IPS DF 4.7 (cell line): Measurements from ENCODE around the gene SORT1.
"Not testable (repeated sequence)": the region's sequence is repeated elsewhere in the genome, so short reads cannot be mapped to it uniquely, and the experiment has no call there.

Experiments used
- DNase-seq: peaks from one replicate; pipeline ENCODE4 v3.0.0-alpha.2; 2013; ENCODE audit warnings: low spot score; ENCODE audit errors: extremely low read depth

The SORT1 gene

GRCh38 chr1:109397581-109398342 lies at the start of gene SORT1:
SORT1 (minus strand) TSS chr1:109397918; CDS start chr1:109397892, 26 bp downstream.
- peak; percentile 91 for DNase-seq

DNA sequence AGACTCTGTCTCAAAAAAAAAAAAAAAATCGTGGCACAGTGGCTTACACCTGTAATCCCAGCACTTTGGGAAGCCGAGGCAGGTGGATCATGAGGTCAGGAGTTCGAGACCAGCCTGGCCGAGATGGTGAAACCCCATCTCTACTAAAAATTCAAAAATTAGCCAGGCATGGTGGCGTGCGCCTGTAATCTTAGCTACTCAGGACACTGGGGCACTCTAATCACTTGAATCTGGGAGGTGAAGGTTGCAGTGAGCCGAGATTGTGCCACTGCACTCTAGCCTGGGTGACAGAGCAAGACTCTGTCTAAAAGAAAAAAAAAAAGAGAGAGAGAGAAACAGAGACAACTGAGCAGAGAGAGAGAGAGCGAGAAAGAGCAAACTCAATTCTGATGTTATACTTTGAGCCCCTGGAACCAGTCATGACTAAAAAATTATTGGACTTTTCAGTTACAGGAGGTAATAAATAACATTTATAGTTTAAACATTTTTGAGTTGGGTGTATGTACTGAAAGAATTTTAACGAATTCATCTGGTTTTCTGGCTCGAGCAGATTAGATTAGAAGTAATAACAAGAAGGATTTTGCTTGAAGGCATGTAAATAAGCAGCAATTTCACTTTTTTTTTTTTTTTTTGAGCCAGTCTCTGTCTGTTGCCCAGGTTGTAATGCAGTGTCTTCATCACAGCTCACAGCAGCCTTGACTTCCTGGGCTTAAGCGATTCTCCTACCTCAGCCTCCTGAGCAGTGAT lies 48.4 kb upstream of the SORT1 start:
- not testable (repeated sequence) for DNase-seq

DNA sequence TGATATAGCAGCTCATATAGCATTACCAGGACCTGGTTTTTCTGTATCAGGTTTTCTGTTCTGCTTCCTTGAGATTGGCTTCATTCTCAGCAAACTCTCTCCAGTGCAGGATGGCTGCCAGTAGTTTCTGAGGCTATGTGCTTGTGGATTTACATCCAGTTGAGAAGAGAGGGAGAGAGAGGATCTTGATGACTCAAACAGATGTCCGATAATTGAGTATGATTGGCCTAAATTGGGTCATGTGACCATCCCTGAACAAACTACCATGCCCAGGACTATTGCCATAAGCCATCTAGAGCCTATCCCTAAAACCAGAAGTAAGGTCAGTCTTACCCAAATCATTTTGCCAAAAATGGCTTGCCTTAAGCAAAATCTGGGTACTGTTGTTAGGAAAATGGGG lies 46.6 kb upstream of the SORT1 start:
- no peak for DNase-seq

DNA sequence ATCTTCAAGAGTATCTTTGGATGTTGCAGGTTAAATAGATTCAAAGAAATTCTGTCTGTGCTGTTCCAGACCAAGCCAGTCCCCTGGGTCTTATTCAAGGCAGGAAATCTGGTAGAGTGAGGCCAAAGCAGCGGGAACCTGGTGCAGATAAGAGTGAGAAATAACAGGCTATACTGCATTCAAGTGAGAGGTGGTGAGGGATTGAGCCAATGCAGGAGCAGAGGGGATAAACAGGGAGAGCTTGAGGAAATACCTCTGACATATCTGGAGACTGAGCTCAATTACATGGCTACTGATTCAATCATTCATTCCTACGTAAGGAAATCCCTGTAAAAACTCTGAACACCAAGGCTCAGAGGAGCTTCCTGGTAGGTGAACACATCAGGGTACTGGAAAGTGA lies 45.8 kb upstream of the SORT1 start:
- no peak for DNase-seq

DNA sequence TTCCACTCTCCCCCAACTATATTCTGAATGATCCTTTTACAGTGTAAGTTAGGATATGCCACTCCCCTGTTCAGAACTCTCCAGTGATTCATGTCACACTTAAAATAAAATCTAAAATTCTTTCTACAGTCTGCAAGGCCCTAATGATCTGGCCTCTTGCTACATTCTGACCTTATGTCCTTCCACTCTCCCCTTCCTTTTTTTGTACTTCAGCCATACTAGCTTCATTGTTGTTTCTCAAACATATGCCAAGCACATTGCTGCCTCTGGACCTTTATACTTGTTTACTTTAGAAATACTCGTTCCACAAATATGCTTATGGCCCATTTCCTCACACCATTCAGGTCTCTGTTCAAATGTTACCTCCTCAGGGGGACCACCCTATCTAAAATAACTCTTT lies 43.4 kb upstream of the SORT1 start:
- no peak for DNase-seq

DNA sequence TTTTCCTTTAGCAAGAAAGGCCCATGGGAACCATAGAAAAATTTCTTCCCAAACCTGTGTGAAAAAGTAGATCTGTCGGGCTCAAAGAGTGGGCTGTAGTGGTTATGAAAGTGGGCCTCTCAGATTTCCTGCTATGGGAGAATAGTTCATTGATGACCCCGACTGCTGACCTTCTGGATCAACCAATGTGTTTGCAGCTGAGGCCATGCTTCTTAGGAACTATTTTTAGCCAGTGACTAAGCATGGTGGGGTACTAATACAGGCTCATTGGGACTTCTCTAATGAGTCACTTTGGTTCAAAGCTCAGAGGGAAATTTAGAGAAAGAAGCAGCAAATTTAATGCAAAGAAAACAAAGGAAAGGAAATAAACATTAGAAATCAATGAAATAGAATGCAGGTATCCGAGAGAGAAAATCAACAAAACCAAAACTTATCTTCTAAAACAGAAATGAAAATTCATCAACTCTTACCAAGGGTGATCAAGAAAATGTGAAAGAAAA lies 41.1 kb upstream of the SORT1 start:
- no peak for DNase-seq

DNA sequence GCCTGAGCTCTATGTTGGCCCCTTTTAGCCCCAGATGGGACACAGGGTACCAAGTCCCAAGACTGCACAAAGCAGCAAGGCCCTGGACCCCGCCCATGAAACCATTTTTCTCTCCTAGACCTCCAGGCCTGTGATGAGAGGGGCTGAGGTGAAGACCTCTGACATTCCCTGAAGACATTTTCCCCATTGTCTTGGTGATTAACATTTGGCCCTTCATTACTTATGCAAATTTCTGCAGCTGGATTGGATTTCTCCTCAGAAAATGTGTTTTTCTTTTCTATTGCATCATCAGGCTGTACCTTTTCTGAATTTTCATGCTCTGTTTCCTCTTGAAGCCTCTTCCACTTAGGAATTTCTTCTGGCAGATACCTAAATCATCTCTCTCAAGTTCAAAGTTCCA lies 36.8 kb upstream of the SORT1 start:
- DNase-seq = no peak

DNA sequence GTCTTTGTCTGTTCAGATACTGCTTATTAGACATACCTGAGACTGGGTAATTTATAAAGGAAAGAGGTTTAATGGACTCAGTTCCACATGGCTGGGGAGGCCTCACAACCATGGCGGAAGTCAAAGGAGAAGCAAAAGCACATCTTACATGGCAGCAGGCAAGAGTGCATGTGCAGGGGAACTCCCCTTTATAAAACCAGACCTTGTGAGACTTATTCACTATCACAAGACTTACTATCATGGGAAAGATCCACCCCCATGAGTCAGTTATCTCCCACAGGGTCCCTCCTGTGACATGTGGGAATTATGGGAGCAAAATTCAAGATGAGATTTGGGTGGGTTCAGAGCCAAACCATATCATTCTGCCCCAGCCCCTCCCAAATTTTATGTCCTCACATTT lies 35.6 kb upstream of the SORT1 start:
- no peak for DNase-seq

- no peak for DNase-seq
Observed at GRCh38 chr1:109432336-109432735, 34.6 kb upstream of the SORT1 start.

- DNase-seq = no peak
Observed at GRCh38 chr1:109427171-109427467, 29.4 kb upstream of the SORT1 start.

DNA sequence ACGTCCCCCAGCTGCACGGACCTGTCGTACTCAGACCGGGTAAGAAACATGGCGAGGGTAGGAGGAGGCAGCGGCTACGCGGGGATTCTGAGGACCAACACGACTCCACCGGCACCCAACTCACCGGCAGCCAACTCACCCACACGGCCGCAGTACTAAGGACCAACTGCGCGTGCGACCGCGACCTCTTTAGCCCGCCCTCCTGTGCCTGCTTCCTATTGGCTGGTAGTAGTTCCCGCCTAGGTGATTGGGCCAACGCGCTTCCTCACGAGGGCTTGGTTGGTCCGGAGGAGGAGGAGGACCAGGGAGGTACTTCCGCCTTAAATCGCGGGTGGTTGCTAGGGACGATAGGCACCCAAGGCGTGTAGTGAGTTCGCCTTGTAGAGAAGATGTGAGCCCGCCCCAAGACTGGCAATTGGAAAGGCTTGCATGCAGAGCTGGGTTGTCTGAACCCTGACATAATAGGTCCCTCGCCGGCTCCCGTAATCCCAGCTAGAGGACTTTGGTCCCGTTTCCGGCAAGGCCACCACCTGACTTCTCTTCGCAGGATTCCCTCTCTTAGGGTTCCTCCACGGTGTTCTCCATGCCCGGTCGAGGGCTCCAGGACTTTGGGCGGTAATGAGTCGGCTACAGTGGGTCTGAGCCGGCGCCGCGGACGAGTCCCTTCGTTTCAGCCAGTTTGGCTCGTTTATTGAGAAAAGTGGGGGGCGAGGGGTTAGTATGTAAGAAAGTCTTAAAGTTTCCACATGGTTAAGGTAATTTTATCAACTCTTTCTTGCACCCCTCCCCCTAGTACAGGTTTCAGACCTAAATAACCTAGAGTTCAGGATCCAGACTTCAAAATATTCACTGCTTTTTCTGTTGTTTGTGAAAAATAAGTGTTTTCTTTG lies 28.8 kb upstream of the SORT1 start, which contains the start of gene PSMA5:
Gene PSMA5, minus strand, starts transcription at position 168 of the 890 bp plus-strand sequence. Its CDS starts 118 bp downstream, at position 50.
- DNase-seq = peak; percentile 98

- DNase-seq = no peak
Observed at GRCh38 chr1:109425391-109426280, 27.9 kb upstream of the SORT1 start.

DNA sequence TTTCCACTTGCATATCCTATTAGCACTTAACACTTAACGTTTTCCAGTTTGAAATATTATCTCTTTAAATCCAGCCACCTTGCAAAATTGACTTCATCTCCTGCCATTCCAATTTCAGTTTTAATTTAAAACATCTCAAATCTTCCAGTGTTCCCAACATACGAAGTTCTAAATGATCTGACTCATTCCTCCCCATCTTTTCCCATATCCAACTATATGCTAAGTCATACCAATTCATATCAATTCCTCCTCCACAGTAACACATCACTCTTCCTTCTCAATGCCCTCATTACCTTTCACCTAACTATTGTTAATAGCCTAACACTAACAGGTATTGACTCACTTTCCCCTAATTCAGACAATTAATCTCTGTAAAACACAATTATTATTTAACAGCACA lies 25.8 kb upstream of the SORT1 start:
- DNase-seq = no peak

DNA sequence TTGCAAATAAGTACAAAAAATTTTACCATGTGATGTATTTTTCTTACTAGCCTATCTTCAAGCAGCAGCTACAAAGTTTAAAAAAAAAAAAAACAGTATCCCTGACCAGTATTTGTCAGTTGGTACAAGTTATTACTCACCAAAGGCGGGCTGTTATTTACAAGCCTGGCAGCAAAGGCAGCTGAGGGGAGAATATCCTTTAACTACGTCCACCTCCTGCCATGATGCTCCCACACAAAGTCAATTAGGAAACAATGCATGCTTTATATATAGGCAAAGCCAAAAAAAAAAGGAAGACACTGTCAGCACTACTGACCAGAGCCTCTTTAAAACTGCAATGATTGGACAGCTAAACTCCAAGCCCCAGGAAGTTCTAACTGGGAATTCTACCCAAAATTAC lies 14.8 kb upstream of the SORT1 start:
- no peak for DNase-seq

DNA sequence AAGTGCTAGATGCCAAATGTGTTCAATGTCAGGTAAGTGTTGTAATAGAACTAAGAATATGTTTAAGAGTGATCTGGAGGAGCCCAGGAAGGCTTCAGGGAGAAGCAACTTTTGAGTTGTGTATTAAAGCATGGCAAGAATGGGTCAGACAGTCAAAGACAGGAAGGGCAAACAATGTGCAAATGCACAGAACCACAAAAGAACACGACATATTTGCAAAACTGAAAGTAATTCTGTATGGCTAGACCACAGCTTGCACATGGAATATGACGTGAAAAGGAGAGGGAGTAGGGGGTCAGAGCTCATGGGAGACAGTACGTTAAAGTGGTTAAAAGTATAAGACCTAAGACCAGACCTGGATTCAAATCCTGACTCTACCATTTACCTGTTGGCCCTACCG lies 7.1 kb upstream of the SORT1 start:
- DNase-seq = no peak

DNA sequence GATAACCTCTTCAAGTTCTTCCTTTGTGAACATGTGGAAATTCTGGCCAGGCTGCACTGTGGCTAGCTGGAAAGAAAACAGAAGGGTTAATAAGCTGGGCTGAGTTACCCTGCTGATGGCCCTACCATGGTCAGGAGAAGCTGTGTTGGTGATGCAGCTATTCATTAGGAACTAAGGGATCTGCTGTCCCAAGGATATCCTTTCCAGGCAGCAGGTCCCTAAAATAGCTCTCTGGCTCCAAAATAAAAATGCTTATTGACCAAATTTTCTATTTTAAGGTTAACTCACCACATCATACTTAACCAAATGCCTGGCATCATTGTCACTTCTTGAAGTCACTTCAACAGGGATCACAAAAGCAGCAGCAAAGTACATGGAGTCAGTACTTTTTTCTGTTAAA lies 4.3 kb upstream of the SORT1 start:
- no peak for DNase-seq

DNA sequence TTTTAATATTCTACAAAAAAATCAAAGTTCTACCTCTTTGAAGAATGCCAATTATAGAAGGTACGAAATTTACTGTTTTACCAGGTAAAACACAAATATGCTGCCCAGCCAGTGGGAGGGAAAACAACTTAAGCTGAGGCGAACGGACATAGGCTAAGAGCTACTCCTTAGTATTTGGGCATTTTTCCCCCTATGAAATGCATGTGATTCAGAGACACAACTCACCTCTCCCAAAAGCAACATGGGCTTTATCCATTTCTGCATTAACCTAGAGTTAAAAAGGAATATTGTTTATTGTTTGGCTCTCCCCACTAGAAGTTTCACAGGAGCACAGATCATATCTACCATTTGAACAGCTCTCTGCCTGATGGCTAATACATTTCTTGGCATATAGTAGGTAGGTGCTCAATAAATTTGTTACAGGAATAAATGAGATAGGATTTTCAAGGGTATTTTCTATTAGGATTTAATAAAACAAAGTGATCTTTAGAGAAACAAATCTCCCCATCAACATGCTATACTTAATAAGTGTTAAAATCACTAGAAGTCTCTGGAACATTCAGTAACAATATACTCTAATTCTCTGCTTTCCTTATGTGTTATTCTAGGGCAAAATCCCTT lies 2.4 kb upstream of the SORT1 start:
- no peak for DNase-seq

- DNase-seq = no peak
Observed at GRCh38 chr1:109399326-109399957, 1.7 kb upstream of the SORT1 start.

DNA sequence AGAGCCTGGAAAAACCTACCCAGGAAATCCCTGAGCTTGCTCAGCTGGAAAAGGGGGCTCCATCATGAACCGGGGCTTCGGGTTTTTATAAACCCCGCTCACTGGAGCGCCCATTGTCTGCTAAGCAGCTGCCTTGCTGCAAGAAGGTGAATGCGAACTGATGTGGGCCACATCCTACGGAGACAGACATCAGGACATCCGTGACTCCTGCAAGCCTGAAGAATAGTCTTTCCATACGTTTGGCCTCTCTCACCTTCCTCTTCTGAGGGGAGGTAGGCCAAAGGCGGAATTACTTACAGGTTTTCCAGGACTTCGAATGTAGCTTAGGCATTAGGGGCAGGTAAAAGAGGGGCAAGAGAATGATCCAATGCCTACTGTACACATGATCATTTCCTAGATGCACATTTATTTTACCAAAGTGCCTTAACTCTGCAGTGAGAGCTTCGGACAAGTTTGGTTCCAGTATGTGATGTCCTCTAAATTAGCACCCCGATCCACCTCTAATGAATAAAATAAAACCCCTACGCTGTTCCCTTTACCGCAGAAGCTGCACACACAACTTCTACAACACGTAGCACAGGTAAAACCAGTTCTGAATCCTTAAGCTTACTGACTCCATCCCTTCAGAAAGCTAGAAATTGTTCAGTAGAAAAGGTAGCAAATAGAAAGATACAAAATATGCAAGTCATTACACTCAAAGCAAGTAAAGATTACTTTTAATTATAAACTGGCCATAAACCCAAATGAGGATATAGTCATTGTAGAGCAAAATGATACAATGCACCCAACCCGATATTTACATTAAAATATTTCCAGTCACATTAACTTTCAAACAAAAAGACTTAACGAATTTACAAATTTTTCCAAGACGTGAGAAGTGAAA lies 866 bp upstream of the SORT1 start:
- DNase-seq = no peak
